ENCODE data around the gene RGS19. TPM values are rescaled to one million over a fixed set of nuclear protein-coding genes. Genes with fewer than 3 reads are reported as not detected.
A peak's percentile ranks its signal among the peaks of the same experiment; 100 is the strongest.

Gene RGS19
- total RNA-seq, 1 experiment from 2014 or later, result 17.2 TPM

DNA sequence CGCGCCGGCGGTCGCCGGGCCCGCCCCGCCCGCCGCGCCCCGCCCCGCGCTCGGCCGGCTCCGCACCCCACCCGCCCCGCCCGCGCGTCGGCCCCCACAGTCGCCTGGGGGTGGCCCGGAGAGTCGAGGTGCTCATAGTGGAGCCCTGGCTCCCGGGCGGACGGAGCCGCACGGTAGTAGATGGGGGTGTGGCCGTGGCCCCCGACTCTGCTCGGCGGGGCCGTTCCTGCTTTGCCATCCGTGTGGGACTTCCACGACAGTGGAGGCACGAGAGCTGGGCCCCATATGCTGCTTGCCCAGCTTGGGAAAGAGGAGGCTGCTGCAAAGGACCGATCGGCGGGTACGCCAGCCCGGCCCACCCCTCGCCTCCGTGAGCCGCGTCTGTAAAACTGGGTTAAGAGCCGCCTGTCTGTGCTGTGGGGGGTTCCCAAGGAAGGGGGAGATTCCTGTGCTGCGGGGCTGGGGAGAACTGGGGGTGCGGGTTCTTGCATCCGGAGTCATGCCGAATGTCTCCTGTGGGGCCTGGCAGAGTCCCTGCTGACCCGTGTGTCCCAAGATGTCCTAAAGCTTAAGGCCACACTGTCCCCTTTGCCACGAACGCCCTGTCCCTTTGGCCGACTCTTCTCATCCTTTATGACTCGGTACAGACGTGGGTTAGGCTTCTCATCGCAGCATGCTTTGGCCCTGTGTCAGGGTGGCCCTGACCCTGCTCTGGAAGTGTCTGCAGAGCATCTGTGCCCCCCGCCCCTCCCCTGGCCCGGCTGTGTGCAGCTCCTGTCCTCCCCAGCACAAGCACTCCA lies 895 bp upstream of the RGS19 start, which contains the start of gene OPRL1:
OPRL1 (plus strand) TSS at position 70 of the 800 bp plus-strand sequence. CDS start 12,639 bp downstream, outside the sequence.
- no peak for DNase-seq
- H3K4me1 Mint-ChIP-seq (ENCODE audit: low read depth, unreplicated experiment), result peaks cover 32% of the 10 kb centered on the region
- H3K36me3 Mint-ChIP-seq (ENCODE audit: insufficient read depth, unreplicated experiment), result peaks cover 41% of the 10 kb centered on the region
- no peaks in the 10 kb centered on the region for H3K9me3 Mint-ChIP-seq (ENCODE audit: low read depth, unreplicated experiment)
- CTCF ChIA-PET, result interaction anchor here (0.7 to 1.2 kb wide), 3 partner anchors 11 to 40 kb away, joined by 3 to 5 read pairs (median 3); no protein-coding TSS in a partner anchor
- BruUV-seq (replicated peaks), result no TSS peak
- H3K27ac Mint-ChIP-seq (ENCODE audit: unreplicated experiment), result peak within 1 kb of the TSS; percentile 68
- intact Hi-C loops (cut with micrococcal nuclease; ENCODE audit: unreplicated experiment), result loop anchor here (5.0 kb wide), 1 partner anchor 42 kb away; no protein-coding TSS in a partner anchor
- TF ChIP-seq, protein P1, sequence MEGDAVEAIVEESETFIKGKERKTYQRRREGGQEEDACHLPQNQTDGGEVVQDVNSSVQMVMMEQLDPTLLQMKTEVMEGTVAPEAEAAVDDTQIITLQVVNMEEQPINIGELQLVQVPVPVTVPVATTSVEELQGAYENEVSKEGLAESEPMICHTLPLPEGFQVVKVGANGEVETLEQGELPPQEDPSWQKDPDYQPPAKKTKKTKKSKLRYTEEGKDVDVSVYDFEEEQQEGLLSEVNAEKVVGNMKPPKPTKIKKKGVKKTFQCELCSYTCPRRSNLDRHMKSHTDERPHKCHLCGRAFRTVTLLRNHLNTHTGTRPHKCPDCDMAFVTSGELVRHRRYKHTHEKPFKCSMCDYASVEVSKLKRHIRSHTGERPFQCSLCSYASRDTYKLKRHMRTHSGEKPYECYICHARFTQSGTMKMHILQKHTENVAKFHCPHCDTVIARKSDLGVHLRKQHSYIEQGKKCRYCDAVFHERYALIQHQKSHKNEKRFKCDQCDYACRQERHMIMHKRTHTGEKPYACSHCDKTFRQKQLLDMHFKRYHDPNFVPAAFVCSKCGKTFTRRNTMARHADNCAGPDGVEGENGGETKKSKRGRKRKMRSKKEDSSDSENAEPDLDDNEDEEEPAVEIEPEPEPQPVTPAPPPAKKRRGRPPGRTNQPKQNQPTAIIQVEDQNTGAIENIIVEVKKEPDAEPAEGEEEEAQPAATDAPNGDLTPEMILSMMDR (IDR thresholded peaks at IDR 0.05; ENCODE audit: unreplicated experiment), result no peak
- H3K4me3 Mint-ChIP-seq (ENCODE audit: low read depth, unreplicated experiment), result peak within 1 kb of the TSS; percentile 82
- H3K27me3 Mint-ChIP-seq (ENCODE audit: unreplicated experiment), result peaks cover 52% of the 10 kb centered on the region

DNA sequence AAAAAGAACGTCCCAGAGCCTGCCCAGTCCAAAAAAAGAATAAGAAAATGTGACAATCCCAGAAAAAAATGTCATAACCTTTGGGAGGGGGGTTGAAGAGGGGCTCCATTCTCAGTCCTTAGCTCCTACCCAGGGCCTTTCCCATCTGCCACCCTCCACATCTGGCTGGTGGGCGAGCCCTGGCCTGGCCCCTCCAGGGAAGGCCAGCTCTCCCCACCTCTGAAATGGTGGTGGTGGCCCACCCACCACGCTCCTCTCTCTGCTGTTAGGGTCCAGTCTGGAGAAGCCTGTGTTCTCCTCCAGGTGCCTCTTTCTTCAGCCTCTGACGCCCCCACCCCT lies 415 bp downstream of the RGS19 start:
- H3K9me3 Mint-ChIP-seq (ENCODE audit: low read depth, unreplicated experiment), result no peaks in the 10 kb centered on the region
- TF ChIP-seq, protein P1 (IDR thresholded peaks at IDR 0.05; ENCODE audit: unreplicated experiment), result no peak
- H3K27ac Mint-ChIP-seq (ENCODE audit: unreplicated experiment), result peak overlapping the region; percentile 7
- DNase-seq, result no peak
- H3K27me3 Mint-ChIP-seq (ENCODE audit: unreplicated experiment), result peaks cover 39% of the 10 kb centered on the region
- CTCF ChIA-PET, result interaction anchor here (0.6 to 1.2 kb wide), 2 partner anchors 10 to 1843 kb away, joined by 5 to 7 read pairs; no protein-coding TSS in a partner anchor
- H3K4me1 Mint-ChIP-seq (ENCODE audit: low read depth, unreplicated experiment), result peaks cover 32% of the 10 kb centered on the region
- H3K4me3 Mint-ChIP-seq (ENCODE audit: low read depth, unreplicated experiment), result peak overlapping the region; percentile 82
- intact Hi-C loops (cut with micrococcal nuclease; ENCODE audit: unreplicated experiment), result no loop called here
- BruUV-seq (replicated peaks), result no TSS peak
- H3K36me3 Mint-ChIP-seq (ENCODE audit: insufficient read depth, unreplicated experiment), result peaks cover 30% of the 10 kb centered on the region

DNA sequence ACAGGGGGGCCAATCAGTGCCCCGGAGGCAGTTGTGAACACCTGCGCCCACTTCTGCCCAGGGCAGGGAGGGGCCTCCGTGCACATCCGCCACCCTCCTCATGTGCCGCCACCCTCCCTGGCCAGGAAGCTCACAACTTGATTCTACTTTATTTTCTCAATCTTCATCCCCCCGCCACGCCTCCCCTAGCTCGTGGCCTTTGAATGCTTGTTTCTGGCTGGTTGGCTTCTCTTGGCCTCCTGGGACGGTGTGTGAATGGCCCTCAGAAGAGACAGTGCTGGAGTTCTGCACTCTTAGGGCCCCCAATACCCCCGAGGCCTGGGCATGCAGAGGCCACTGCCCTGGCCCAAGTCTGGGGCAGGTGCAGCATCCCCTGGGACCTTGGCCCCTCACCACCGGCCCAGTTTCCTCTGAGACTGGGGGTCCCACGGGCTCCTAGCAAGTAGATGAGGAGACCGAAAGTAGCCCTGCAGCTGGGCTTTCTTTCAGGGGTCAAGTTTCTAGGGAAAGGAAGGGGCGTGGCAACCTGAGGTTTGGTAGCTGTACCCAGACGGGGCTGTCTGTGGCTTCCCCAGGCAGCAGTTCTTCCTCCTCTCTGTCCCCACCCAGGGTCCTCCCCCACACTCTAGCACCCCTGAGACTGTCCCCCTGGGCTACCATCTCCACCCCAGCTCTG lies 1.3 kb downstream of the RGS19 start:
- BruUV-seq (replicated peaks), result no TSS peak
- intact Hi-C loops (cut with micrococcal nuclease; ENCODE audit: unreplicated experiment), result no loop called here
- CTCF ChIA-PET, result no interaction called here
- H3K36me3 Mint-ChIP-seq (ENCODE audit: insufficient read depth, unreplicated experiment), result peaks cover 30% of the 10 kb centered on the region
- no peak overlapping the region for H3K27ac Mint-ChIP-seq (ENCODE audit: unreplicated experiment)
- no peaks in the 10 kb centered on the region for H3K9me3 Mint-ChIP-seq (ENCODE audit: low read depth, unreplicated experiment)
- peaks cover 32% of the 10 kb centered on the region for H3K4me1 Mint-ChIP-seq (ENCODE audit: low read depth, unreplicated experiment)
- peaks cover 30% of the 10 kb centered on the region for H3K27me3 Mint-ChIP-seq (ENCODE audit: unreplicated experiment)
- DNase-seq, result no peak
- TF ChIP-seq, protein P1 (IDR thresholded peaks at IDR 0.05; ENCODE audit: unreplicated experiment), result no peak
- H3K4me3 Mint-ChIP-seq (ENCODE audit: low read depth, unreplicated experiment), result peak overlapping the region; percentile 82

DNA sequence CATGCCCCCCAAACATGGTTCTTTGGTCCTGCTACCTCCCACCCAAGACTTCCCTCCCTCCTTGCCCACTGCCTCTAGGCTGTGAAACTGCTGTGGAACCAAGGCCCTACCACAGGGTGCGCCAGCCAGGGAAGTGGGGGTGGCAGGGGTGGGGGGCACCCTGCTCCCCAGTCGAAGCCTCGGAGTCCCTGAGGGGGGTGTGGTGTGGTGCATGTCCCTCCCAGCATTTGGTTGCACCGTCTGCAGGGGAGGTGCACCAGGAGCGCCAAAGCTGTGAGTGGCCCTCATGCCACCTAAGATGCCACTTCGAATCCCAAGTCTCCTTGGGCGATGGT lies 1.8 kb downstream of the RGS19 start:
- peaks cover 35% of the 10 kb centered on the region for H3K36me3 Mint-ChIP-seq (ENCODE audit: insufficient read depth, unreplicated experiment)
- no peak for DNase-seq
- TF ChIP-seq, protein P1 (IDR thresholded peaks at IDR 0.05; ENCODE audit: unreplicated experiment), result no peak
- peaks cover 28% of the 10 kb centered on the region for H3K4me1 Mint-ChIP-seq (ENCODE audit: low read depth, unreplicated experiment)
- no peak overlapping the region for H3K4me3 Mint-ChIP-seq (ENCODE audit: low read depth, unreplicated experiment)
- peaks cover 25% of the 10 kb centered on the region for H3K27me3 Mint-ChIP-seq (ENCODE audit: unreplicated experiment)
- BruUV-seq (replicated peaks), result no TSS peak
- intact Hi-C loops (cut with micrococcal nuclease; ENCODE audit: unreplicated experiment), result no loop called here
- CTCF ChIA-PET, result no interaction called here
- H3K9me3 Mint-ChIP-seq (ENCODE audit: low read depth, unreplicated experiment), result no peaks in the 10 kb centered on the region
- H3K27ac Mint-ChIP-seq (ENCODE audit: unreplicated experiment), result no peak overlapping the region
